ENCODE results near the gene RNF121. TPM values are rescaled to one million over a fixed set of nuclear protein-coding genes. Genes with fewer than 3 reads are reported as not detected.

Gene RNF121
- total RNA-seq, 4 donors from 2014 or later = 13.7 to 25.9 (median 18.6) TPM

- intact Hi-C loops (cut with DNase I) = no loop called here
Measured at GRCh38 chr11:71913756-71914526, 14.9 kb upstream of the RNF121 start.

GRCh38 chr11:71914617-71915189 is 14.1 kb upstream of the RNF121 start:
- TF ChIP-seq, protein P1, sequence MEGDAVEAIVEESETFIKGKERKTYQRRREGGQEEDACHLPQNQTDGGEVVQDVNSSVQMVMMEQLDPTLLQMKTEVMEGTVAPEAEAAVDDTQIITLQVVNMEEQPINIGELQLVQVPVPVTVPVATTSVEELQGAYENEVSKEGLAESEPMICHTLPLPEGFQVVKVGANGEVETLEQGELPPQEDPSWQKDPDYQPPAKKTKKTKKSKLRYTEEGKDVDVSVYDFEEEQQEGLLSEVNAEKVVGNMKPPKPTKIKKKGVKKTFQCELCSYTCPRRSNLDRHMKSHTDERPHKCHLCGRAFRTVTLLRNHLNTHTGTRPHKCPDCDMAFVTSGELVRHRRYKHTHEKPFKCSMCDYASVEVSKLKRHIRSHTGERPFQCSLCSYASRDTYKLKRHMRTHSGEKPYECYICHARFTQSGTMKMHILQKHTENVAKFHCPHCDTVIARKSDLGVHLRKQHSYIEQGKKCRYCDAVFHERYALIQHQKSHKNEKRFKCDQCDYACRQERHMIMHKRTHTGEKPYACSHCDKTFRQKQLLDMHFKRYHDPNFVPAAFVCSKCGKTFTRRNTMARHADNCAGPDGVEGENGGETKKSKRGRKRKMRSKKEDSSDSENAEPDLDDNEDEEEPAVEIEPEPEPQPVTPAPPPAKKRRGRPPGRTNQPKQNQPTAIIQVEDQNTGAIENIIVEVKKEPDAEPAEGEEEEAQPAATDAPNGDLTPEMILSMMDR (IDR thresholded peaks at IDR 0.05) = no peak
- no peak for TF ChIP-seq POLR2A (IDR thresholded peaks at IDR 0.05; ENCODE audit: low read depth)
- TF ChIP-seq POLR2AphosphoS5 (IDR thresholded peaks at IDR 0.05) = no peak
- no peak for TF ChIP-seq EP300 (IDR thresholded peaks at IDR 0.05)
- 94% methylated on average over 7 of the region's 7 CpGs for WGBS

More at GRCh38 chr11:71913756-71914526, 14.9 kb upstream of the RNF121 start:
- no peaks in the 10 kb centered on the region for H3K9me3 ChIP-seq
- H3K4me1 ChIP-seq = no peaks in the 10 kb centered on the region
- no peak overlapping the region for H3K27ac ChIP-seq (replicated peaks in 1 of 4)
- WGBS = 82% methylated on average over 5 of the region's 5 CpGs
- peaks cover 30 to 83% (median 65%) of the 10 kb centered on the region in 4 donors for H3K36me3 ChIP-seq
- H3K27me3 ChIP-seq = no peaks in the 10 kb centered on the region
- TF ChIP-seq POLR2A (IDR thresholded peaks at IDR 0.05; ENCODE audit: low read depth) = no peak
- TF ChIP-seq, protein P1 (IDR thresholded peaks at IDR 0.05) = no peak
- no peak for TF ChIP-seq POLR2AphosphoS5 (IDR thresholded peaks at IDR 0.05)
- no peak for TF ChIP-seq EP300 (IDR thresholded peaks at IDR 0.05)
- H3K4me3 ChIP-seq = no peak overlapping the region
- DNase-seq (ENCODE audit: extremely low spot score) = no peak

DNA sequence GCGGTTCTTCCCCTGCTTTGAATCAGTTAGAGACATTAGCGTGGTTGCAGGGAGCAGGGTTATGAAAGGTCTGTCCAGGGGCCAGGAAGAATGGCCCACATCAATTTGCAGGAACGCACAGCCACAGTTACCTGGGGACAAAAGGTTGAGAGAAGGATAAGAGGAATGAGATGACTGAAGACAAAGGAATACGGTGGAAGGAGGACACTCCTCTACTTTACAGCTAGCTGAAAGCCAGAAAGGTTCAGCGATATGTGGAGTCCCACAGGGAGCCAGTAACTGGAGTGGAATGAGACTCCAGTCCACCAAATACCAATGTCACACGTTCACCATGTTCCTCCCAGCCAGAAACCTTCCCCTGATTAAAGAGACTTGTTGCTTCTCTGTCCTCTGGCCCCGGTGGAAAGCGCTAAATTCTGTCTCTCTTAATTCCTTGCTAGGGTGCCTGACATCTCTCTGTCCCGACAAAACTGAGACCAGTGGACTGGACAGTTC is 11.2 kb upstream of the RNF121 start:
- Histone ChIP-seq H3K36me3 (peaks cover 30 to 67% (median 55%) of the 10 kb centered on the region in 4 donors), H3K27me3 (no peaks in the 10 kb centered on the region), H3K4me3 (no peak overlapping the region), H3K9me3 (no peaks in the 10 kb centered on the region), H3K4me1 (no peaks in the 10 kb centered on the region), H3K27ac (replicated peaks in 1 of 4) (no peak overlapping the region)
- TF ChIP-seq EP300 (IDR thresholded peaks at IDR 0.05) = no peak
- no peak for DNase-seq (ENCODE audit: extremely low spot score)
- 91% methylated on average over 9 of the region's 9 CpGs for WGBS
- intact Hi-C loops (cut with DNase I) = no loop called here

More at GRCh38 chr11:71914617-71915189, 14.1 kb upstream of the RNF121 start:
- Histone ChIP-seq H3K36me3 (peaks cover 30 to 84% (median 65%) of the 10 kb centered on the region in 4 donors), H3K27me3 (no peaks in the 10 kb centered on the region), H3K4me1 (no peaks in the 10 kb centered on the region), H3K4me3 (no peak overlapping the region), H3K9me3 (no peaks in the 10 kb centered on the region), H3K27ac (replicated peaks in 1 of 4) (no peak overlapping the region)
- DNase-seq (ENCODE audit: extremely low spot score) = no peak
- intact Hi-C loops (cut with DNase I) = no loop called here

GRCh38 chr11:71927820-71928736 is 768 bp upstream of the RNF121 start, which contains the start of gene XNDC1N:
Gene XNDC1N, minus strand, starts transcription at chr11:71928594. Its CDS starts 5,241 bp downstream, at chr11:71923353.
- Histone ChIP-seq H3K27me3 (no peaks in the 10 kb centered on the region), H3K27ac (replicated peaks in 1 of 4) (peak within 1 kb of the TSS; percentile 80 to 88 (median 87)), H3K4me3 (peak within 1 kb of the TSS; percentile 76 to 91 (median 85)), H3K4me1 (peaks cover 26 to 54% (median 40%) of the 10 kb centered on the region in 4 donors), H3K36me3 (peaks cover 0 to 9% (median 4%) of the 10 kb centered on the region in 4 donors), H3K9me3 (no peaks in the 10 kb centered on the region)
- peak in 1 of 2 donors; percentile 40 for TF ChIP-seq POLR2AphosphoS5 (IDR thresholded peaks at IDR 0.05)
- TF ChIP-seq, protein P1 (IDR thresholded peaks at IDR 0.05) = no peak
- TF ChIP-seq POLR2A (IDR thresholded peaks at IDR 0.05; ENCODE audit: low read depth) = no peak
- TF ChIP-seq EP300 (IDR thresholded peaks at IDR 0.05) = no peak
- intact Hi-C loops (cut with DNase I) = no loop called here
- under 1% methylated on average over 33 of the region's 40 CpGs for WGBS
- DNase-seq (ENCODE audit: extremely low spot score) = peak; percentile 93

Measured in esophagus muscularis mucosa (tissue), 4 donors.